ENCODE data around the gene MS4A12. TPM values are rescaled to one million over a fixed set of nuclear protein-coding genes. Genes with fewer than 3 reads are reported as not detected.

The MS4A12 gene
- total RNA-seq, 1 donor from 2014 or later: not detected

DNA sequence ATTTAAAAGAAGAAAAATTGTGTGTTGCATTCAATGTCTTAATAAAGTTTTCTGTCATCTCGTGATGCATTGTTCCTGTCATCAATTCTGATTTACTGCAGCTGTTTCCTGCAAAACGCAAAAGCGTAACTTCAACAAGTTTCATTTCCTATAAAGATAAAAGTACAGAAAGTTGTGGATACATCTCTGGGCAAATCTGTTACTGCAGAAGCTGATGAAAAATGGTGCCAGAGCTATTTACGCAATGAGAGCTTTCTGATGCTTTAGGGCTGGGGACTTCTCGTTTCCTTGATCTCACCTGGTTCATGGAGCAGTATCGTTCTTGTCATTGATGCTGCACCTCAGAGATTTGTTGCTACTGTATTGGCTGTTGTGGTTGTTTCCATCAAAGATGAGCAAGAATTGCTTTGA lies 15.5 kb upstream of the MS4A12 start:
- no peaks in the 10 kb centered on the region for H4K20me1 ChIP-seq (ENCODE audit: insufficient read depth, low read length)
- H3K36me3 ChIP-seq (ENCODE audit: insufficient read depth, low read length): no peaks in the 10 kb centered on the region
- no peak for FAIRE-seq
- H3K4me1 ChIP-seq (ENCODE audit: insufficient read depth, low read length): no peaks in the 10 kb centered on the region
- Mint-ChIP-seq H3K27ac (ENCODE audit: unreplicated experiment) (no peak overlapping the region), H3K27me3 (ENCODE audit: low read depth, unreplicated experiment) (no peaks in the 10 kb centered on the region), H3K4me1 (ENCODE audit: low read depth, unreplicated experiment) (no peaks in the 10 kb centered on the region), H3K9me3 (ENCODE audit: unreplicated experiment) (no peaks in the 10 kb centered on the region), H3K36me3 (ENCODE audit: low read depth, unreplicated experiment) (no peaks in the 10 kb centered on the region), H3K4me3 (ENCODE audit: unreplicated experiment) (no peak overlapping the region)
- H2AFZ ChIP-seq (ENCODE audit: low read depth, low read length): no peak overlapping the region
- no peaks in the 10 kb centered on the region for H3K79me2 ChIP-seq (ENCODE audit: insufficient read depth, low read length)
- no peak for TF ChIP-seq EZH2 (IDR thresholded peaks at IDR 0.05; ENCODE audit: insufficient read depth, low read length)
- TF ChIP-seq, protein P1, sequence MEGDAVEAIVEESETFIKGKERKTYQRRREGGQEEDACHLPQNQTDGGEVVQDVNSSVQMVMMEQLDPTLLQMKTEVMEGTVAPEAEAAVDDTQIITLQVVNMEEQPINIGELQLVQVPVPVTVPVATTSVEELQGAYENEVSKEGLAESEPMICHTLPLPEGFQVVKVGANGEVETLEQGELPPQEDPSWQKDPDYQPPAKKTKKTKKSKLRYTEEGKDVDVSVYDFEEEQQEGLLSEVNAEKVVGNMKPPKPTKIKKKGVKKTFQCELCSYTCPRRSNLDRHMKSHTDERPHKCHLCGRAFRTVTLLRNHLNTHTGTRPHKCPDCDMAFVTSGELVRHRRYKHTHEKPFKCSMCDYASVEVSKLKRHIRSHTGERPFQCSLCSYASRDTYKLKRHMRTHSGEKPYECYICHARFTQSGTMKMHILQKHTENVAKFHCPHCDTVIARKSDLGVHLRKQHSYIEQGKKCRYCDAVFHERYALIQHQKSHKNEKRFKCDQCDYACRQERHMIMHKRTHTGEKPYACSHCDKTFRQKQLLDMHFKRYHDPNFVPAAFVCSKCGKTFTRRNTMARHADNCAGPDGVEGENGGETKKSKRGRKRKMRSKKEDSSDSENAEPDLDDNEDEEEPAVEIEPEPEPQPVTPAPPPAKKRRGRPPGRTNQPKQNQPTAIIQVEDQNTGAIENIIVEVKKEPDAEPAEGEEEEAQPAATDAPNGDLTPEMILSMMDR (IDR thresholded peaks at IDR 0.05; ENCODE audit: insufficient read depth, low read depth, low read length): no peak
- no peak overlapping the region for H3K9ac ChIP-seq (ENCODE audit: low read length)
- DNase-seq (ENCODE audit: low read depth): no peak
- H3K9me3 ChIP-seq (ENCODE audit: insufficient read depth, low read depth, low read length): no peaks in the 10 kb centered on the region
- no peaks in the 10 kb centered on the region for H3K27me3 ChIP-seq (ENCODE audit: insufficient read depth, low read length)
- no peak overlapping the region for H3K4me2 ChIP-seq (ENCODE audit: low read length)
- H3K27ac ChIP-seq (ENCODE audit: low read depth, low read length): no peak overlapping the region
- H3K4me3 ChIP-seq (ENCODE audit: insufficient read depth, low read depth, low read length): no peak overlapping the region

DNA sequence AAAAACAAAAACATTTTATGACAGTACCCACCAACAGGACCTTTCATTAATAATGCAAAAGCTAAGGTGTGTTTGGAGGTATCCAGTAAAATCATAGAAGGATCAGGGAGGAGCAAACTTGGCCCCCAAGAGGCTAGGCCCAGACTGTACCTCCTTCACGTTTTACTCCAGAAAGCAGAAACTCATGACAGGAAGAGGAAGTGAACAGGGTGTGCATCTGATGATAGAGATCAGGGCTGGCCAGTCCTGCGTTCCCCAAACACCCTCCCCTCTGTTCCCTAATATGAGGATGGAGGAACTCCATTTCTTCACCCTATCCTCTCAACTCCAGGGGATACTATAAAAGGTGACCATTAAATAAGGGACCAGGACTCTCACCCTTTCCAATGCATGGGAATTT lies 10.2 kb upstream of the MS4A12 start:
- H3K4me3 ChIP-seq (ENCODE audit: insufficient read depth, low read depth, low read length): no peak overlapping the region
- no peaks in the 10 kb centered on the region for H3K36me3 ChIP-seq (ENCODE audit: insufficient read depth, low read length)
- H4K20me1 ChIP-seq (ENCODE audit: insufficient read depth, low read length): no peaks in the 10 kb centered on the region
- no peaks in the 10 kb centered on the region for H3K27me3 ChIP-seq (ENCODE audit: insufficient read depth, low read length)
- no peaks in the 10 kb centered on the region for H3K36me3 Mint-ChIP-seq (ENCODE audit: low read depth, unreplicated experiment)
- TF ChIP-seq, protein P1 (IDR thresholded peaks at IDR 0.05; ENCODE audit: insufficient read depth, low read depth, low read length): no peak
- no peak for TF ChIP-seq EZH2 (IDR thresholded peaks at IDR 0.05; ENCODE audit: insufficient read depth, low read length)
- H3K4me2 ChIP-seq (ENCODE audit: low read length): no peak overlapping the region
- DNase-seq (ENCODE audit: low read depth) (no peak), FAIRE-seq (no peak)
- H3K9ac ChIP-seq (ENCODE audit: low read length): no peak overlapping the region
- no peak overlapping the region for H3K4me3 Mint-ChIP-seq (ENCODE audit: unreplicated experiment)
- H3K9me3 ChIP-seq (ENCODE audit: insufficient read depth, low read depth, low read length): no peaks in the 10 kb centered on the region
- H3K27ac Mint-ChIP-seq (ENCODE audit: unreplicated experiment): no peak overlapping the region
- no peaks in the 10 kb centered on the region for H3K4me1 ChIP-seq (ENCODE audit: insufficient read depth, low read length)
- H3K79me2 ChIP-seq (ENCODE audit: insufficient read depth, low read length): no peaks in the 10 kb centered on the region
- H3K4me1 Mint-ChIP-seq (ENCODE audit: low read depth, unreplicated experiment): no peaks in the 10 kb centered on the region
- no peaks in the 10 kb centered on the region for H3K27me3 Mint-ChIP-seq (ENCODE audit: low read depth, unreplicated experiment)
- no peak overlapping the region for H2AFZ ChIP-seq (ENCODE audit: low read depth, low read length)
- no peak overlapping the region for H3K27ac ChIP-seq (ENCODE audit: low read depth, low read length)
- H3K9me3 Mint-ChIP-seq (ENCODE audit: unreplicated experiment): no peaks in the 10 kb centered on the region

DNA sequence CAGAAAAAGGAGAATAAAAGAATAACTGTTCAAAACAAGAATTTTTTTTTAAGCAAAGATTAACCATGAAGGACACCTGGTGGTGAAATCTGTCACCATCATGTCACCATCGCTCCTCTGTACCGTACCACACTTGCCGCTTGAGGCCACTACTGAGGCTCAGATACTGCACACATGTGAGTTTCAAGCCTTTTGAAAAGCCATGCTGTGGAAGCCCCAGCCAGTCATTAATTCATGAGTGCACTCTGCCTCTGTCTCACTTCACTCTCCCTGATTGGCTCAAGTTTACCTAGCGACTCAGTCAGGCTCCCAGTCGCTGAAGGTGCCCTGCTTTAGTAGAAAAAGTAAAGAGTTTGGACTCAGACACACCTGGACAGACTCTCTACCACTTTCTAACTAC lies 6.6 kb upstream of the MS4A12 start:
- Mint-ChIP-seq H3K9me3 (ENCODE audit: unreplicated experiment) (no peaks in the 10 kb centered on the region), H3K4me3 (ENCODE audit: unreplicated experiment) (no peak overlapping the region), H3K4me1 (ENCODE audit: low read depth, unreplicated experiment) (no peaks in the 10 kb centered on the region), H3K27ac (ENCODE audit: unreplicated experiment) (no peak overlapping the region), H3K27me3 (ENCODE audit: low read depth, unreplicated experiment) (no peaks in the 10 kb centered on the region), H3K36me3 (ENCODE audit: low read depth, unreplicated experiment) (no peaks in the 10 kb centered on the region)
- no peak overlapping the region for H3K27ac ChIP-seq (ENCODE audit: low read depth, low read length)
- no peaks in the 10 kb centered on the region for H3K79me2 ChIP-seq (ENCODE audit: insufficient read depth, low read length)
- H4K20me1 ChIP-seq (ENCODE audit: insufficient read depth, low read length): no peaks in the 10 kb centered on the region
- H2AFZ ChIP-seq (ENCODE audit: low read depth, low read length): no peak overlapping the region
- H3K4me2 ChIP-seq (ENCODE audit: low read length): no peak overlapping the region
- H3K27me3 ChIP-seq (ENCODE audit: insufficient read depth, low read length): no peaks in the 10 kb centered on the region
- FAIRE-seq (no peak), DNase-seq (ENCODE audit: low read depth) (no peak)
- no peaks in the 10 kb centered on the region for H3K9me3 ChIP-seq (ENCODE audit: insufficient read depth, low read depth, low read length)
- no peak overlapping the region for H3K4me3 ChIP-seq (ENCODE audit: insufficient read depth, low read depth, low read length)
- H3K9ac ChIP-seq (ENCODE audit: low read length): no peak overlapping the region
- no peaks in the 10 kb centered on the region for H3K36me3 ChIP-seq (ENCODE audit: insufficient read depth, low read length)
- H3K4me1 ChIP-seq (ENCODE audit: insufficient read depth, low read length): no peaks in the 10 kb centered on the region
- TF ChIP-seq, protein P1 (IDR thresholded peaks at IDR 0.05; ENCODE audit: insufficient read depth, low read depth, low read length): no peak
- TF ChIP-seq EZH2 (IDR thresholded peaks at IDR 0.05; ENCODE audit: insufficient read depth, low read length): no peak
